GM18517 (cell line): ENCODE measurements around the gene GNPDA2.
"Not testable (repeated sequence)": the region's sequence is repeated elsewhere in the genome, so short reads cannot be mapped to it uniquely, and the experiment has no call there.

Experiments used
- ATAC-seq: cut with Tn5 transposase; IDR thresholded peaks from one replicate; pipeline ENCODE4 v1.9.1; 2021; ENCODE audit warnings: mild to moderate bottlenecking, moderate library complexity; ENCODE audit not compliant: unreplicated experiment

Gene GNPDA2

GRCh38 chr4:44726038-44726871 is at the start of gene GNPDA2:
Gene GNPDA2, minus strand, starts transcription at chr4:44726556. Its CDS starts 4,349 bp downstream, at chr4:44722207.
- peak; percentile 75 for ATAC-seq

GRCh38 chr4:44772340-44772739 is 46.0 kb upstream of the GNPDA2 start:
- no peak for ATAC-seq

GRCh38 chr4:44771789-44772188 is 45.4 kb upstream of the GNPDA2 start:
- ATAC-seq = no peak

GRCh38 chr4:44766453-44766852 is 40.1 kb upstream of the GNPDA2 start:
- no peak for ATAC-seq

GRCh38 chr4:44765116-44765515 is 38.8 kb upstream of the GNPDA2 start:
- no peak for ATAC-seq

GRCh38 chr4:44761306-44761705 is 35.0 kb upstream of the GNPDA2 start:
- ATAC-seq = no peak

GRCh38 chr4:44760142-44760898 is 34.0 kb upstream of the GNPDA2 start:
- ATAC-seq = peak; percentile 78

- ATAC-seq = no peak
These were observed 30.2 kb upstream of the GNPDA2 start for GRCh38 chr4:44756559-44756958.

GRCh38 chr4:44740201-44740600 is 13.8 kb upstream of the GNPDA2 start:
- ATAC-seq = no peak

GRCh38 chr4:44738615-44739014 is 12.3 kb upstream of the GNPDA2 start:
- peak; percentile 81 for ATAC-seq

- no peak for ATAC-seq
These were observed 10.5 kb upstream of the GNPDA2 start for GRCh38 chr4:44736900-44737299.

GRCh38 chr4:44728694-44729093 is 2.3 kb upstream of the GNPDA2 start:
- ATAC-seq = not testable (repeated sequence)

- ATAC-seq = no peak
These were observed 1.1 kb upstream of the GNPDA2 start for GRCh38 chr4:44727471-44727870.

- ATAC-seq = peak; percentile 34
These were observed 674 bp downstream of the GNPDA2 start for GRCh38 chr4:44725726-44726037.

GRCh38 chr4:44725166-44725565 is 1.2 kb downstream of the GNPDA2 start:
- peak; percentile 5 for ATAC-seq

- ATAC-seq = no peak
These were observed 4.4 kb downstream of the GNPDA2 start for GRCh38 chr4:44722001-44722400.

- no peak for ATAC-seq
These were observed 6.0 kb downstream of the GNPDA2 start for GRCh38 chr4:44720371-44720770.

GRCh38 chr4:44716597-44716996 is 9.8 kb downstream of the GNPDA2 start:
- ATAC-seq = no peak

GRCh38 chr4:44713125-44713524 is 13.2 kb downstream of the GNPDA2 start:
- ATAC-seq = no peak

- ATAC-seq = no peak
These were observed 21.7 kb downstream of the GNPDA2 start for GRCh38 chr4:44704673-44705072.

- no peak for ATAC-seq
These were observed 25.3 kb downstream of the GNPDA2 start for GRCh38 chr4:44701037-44701436.

- no peak for ATAC-seq
These were observed 25.9 kb downstream of the GNPDA2 start for GRCh38 chr4:44700427-44700826.
